SKM-1 treated with dmso at 0.1 percent for 144 hours (cell line): ENCODE measurements around the gene ARHGAP23.
A peak's percentile ranks its signal among the peaks of the same experiment; 100 is the strongest.
"Not testable (repeated sequence)": the region's sequence is repeated elsewhere in the genome, so short reads cannot be mapped to it uniquely, and the experiment has no call there.

Experiments used
- DNase-seq: peaks from one replicate; lab custom pipeline; 2025; ENCODE audit not compliant: unreplicated experiment; lab: John Stamatoyannopoulos, UW

Gene ARHGAP23

DNA sequence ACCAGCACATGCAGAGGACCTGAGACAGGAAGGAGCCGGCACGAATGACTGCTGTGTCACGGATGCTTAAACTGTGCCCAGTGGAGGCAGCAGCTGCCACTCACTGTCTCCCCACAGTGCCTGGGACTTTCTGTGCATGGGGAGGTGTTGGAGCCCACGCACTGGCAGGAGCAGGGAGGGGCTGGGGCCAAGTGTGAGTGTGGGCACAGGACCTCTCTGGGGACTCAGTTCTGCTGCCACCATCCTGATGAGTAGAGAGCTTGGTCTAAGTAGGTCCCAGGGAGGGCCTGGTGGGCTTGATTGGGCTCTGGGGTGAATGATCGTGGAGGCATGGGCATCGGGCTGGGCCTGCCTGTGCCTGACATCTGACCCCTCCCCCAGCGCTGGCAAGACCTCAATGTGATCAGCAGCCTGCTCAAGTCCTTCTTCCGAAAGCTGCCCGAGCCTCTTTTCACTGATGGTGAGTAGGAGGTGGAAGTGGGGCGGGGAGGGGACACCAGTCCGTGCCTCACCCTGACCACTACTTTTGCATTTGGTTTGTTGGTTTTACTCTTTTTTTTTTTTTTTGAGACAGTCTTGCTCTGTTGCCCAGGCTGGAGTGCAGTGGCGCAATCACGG, 57.5 kb downstream of the ARHGAP23 start:
- not testable (repeated sequence) for DNase-seq

DNA sequence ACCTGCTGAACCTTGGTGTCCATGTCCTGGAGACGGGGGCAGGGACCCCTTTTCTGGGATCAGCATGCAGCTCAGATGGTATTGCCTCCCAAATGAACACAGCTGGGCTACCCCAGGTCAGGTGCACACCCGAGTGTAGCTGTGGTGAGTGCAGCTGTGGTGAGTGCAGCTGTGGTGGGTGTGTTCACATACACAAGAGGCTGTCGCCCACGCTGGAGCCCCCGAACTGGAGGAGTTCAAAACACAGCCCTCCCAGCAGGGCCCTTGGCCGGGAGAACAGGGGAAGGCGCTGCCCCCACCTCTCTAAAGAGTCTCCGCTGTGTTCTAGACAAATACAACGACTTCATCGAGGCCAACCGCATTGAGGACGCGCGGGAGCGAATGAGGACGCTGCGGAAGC, 61.5 kb downstream of the ARHGAP23 start:
- DNase-seq: not testable (repeated sequence)

DNA sequence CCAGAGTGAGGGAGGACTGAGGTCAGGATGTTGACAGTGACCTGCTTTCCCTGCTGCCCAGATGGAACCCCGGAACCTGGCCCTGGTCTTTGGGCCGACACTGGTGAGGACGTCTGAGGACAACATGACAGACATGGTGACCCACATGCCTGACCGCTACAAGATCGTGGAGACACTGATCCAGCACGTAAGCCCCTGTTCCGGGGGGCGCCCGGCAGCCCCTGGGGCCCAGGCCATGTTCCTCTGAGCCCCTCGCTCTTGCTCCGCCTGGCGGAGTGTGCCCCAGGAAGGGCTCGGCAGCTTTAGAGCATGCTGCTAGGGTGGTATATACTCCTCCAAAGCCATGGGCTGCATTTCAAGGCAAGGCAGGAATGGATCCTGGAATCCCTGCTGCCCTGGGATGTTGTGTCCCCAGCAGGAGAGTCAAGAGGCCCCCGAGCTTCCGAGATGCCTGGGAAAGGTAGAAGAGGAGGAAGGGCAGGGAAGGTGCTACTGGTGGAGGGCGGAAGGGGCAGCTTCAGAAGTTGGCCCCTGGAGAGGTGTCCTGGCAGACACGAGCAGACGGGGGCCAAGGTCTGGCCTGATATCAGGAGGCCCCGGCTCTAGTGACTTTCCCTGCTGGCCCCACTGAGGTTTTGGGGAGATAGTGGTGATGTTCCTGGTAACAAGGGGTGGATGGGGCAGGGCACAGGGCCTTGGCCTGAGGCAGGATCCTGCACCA, 63.2 kb downstream of the ARHGAP23 start:
- not testable (repeated sequence) for DNase-seq

DNA sequence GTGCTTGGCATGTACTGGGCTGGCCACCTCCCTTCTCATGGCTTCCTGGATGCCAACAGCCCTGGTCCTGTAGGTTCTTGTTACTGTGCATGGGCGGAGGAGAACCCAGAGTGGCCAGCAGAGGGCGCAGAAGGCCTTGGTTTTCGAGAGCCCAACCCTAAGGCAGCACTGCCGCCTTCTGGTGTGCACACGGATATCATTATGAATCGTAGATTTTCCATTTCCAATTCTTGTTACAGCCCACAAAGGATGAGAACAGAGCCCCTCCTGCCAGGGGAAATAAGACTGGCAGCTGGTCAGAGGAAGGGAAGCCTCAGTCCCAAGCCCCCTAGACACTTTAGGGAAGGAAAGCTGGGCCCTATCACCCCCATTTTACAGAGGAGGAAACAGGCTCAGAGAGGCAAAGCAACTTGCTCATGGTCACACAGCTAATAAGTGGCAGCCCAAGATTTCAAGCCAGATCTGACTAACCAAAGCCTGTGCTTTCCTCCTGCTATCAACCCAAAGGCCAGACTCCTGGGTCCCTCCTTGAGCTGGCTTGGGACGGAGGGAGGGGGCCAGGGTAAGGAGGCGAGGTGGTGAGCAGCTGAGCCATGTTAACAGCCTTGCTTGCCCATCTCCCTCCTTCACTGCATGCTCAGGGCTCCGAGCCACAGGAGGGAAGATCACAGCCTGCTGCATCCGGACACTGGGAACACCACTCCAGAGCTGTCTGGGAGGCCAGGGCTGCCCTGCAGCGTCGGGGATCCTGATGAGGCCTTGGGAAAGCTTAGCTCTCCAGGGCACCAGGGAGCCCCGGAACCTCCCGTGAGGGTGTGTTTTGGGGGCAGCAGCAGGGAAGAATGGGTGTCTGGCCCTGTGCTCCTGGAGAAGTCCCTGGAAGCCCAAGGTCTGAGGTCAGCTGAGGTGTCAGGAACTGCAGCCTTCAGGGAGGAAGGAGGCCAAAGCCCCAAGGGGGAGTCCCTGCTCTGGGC, 64.1 kb downstream of the ARHGAP23 start:
- DNase-seq: peak; percentile 81

DNA sequence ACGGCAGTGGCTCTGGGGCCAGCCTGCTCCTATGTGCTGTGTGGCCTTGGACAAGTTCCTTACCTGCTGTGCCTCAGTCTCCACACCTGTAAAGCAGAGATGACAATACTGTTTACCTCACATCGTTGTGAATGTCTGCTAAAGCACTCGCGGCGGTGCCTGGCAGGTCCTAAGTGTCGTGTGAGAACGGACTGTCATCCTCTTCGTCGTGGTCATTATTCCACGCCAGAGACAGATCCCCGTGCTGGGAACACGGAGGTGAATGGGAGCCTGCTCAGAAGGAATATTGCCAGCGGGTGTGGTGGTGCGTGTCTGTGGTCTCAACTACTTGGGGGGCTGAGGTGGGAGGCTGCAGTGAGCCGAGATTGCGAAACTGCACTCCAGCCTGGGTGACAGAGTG, 65.9 kb downstream of the ARHGAP23 start:
- DNase-seq: not testable (repeated sequence)

DNA sequence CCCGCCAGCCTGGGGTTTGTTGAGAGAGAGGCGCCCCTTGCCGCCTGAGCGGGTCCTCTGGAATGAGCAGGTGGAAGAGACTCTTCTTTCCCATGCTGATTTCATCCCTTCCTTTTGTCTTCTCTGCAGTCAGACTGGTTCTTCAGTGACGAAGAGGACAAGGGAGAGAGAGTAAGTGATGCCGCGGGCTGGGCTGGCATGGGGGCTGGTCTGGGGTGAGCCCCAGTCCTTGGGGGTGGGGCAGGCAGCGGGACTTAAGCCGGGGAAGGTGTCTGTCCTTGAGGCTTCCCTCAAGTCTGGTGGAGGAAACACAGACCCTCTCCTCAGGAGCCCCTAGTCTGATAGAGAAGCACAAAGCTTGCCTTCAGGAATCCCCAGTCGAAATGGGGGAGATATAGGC, 69.4 kb downstream of the ARHGAP23 start:
- not testable (repeated sequence) for DNase-seq

DNA sequence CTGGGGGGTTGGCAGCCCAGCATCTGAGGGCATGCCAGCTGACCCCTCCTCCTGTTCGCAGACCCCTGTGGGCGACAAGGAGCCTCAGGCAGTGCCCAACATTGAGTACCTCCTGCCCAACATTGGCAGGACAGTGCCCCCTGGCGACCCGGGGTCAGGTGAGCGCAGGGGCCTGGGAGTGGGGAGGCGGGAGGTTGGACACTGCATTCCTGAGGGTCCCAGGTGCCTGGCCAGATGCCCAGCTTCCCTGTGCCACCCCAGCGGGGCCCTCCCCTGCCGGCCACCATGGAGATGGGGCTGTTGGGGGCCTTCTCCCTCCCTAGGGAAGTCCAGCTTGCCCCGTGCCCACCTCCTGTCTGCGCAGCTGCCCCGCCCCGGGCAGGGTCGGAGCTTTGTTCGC, 70.1 kb downstream of the ARHGAP23 start:
- no peak for DNase-seq

DNA sequence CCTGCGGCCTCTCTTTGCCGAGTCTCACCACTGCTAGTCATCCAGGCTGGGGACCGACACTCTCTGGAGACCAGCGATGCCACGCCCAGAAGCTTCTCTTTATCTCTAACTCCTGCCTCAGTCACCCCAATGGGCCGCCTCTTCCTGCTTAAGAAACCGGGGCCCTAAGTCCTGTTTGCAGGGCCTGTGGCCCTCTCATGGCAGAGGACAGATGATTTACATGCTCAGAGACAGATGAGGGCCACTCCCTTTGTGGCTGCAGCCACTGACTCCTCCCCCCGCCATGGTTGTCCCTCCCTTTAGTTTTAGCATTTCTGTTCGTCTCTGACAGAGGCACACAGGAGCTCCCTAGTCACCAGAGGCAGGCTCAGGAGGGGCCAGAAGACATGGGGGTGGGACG, 71.0 kb downstream of the ARHGAP23 start:
- DNase-seq: not testable (repeated sequence)

DNA sequence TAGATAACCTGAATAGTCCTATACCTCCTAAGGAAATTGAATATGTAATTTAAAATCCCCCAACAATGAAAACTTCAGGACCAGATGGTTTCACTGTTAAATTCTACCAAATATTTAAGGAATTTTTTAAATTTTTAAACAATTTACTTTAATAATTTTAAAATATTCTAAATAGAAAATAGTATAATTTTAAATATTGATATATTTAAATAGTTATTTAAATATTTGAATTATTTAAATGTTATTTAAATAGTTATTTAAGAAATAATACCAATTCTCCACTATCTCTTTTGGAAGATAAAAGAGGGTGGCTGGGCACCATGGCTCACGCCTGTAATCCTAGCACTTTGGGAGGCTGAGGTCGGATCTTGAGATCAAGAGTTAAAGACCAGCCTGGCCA, 73.5 kb downstream of the ARHGAP23 start:
- DNase-seq: not testable (repeated sequence)

DNA sequence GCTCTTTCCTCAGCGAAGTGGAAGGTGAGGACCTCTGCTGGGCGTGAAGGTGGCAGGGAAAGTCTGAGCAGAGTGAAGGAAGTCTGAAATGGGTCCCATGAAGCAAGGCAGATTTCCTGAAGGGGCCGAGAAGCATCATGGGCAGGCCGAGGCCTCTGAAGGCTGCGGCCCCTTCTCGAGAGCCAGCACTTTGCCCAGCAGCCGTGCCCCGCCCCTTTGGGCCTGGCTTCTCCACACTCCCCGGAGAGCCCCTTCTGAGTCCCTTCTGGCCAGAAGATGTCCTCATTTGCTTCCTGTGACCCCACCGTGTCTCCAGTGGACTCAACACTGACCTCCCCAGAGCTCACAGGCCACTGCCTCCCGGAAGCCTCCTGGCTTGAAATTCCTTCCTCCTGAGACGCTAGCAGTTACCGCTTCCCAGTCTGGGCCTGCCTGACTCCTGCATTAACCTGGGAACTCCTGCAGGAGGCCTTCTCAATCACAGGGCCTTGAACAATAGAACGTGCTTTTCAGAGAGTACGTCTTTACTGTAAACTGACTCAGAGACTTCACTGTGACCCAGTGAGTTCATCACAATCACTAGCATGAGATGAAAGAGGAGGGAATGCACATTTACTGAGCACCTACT, 75.1 kb downstream of the ARHGAP23 start:
- DNase-seq: not testable (repeated sequence)

DNA sequence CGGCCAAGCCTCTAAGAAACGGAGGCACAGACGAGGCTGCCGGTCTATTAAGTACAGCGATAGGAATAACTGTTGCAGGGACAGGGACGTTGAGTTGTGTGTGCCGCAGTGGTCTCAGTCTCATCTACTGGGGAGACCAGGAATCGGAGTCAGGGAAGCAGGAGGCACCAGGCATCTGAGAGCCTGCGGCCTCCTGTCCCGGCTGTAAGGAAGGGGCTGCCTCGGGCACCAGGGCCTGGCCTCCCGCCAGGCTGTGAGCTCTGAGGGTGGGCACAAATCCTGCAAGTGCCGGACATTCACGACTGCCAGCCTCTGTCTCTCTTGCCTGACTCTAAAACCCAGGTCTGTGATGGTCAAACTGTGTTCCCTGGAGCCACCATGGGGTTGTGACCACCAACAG, 76.0 kb downstream of the ARHGAP23 start:
- no peak for DNase-seq

DNA sequence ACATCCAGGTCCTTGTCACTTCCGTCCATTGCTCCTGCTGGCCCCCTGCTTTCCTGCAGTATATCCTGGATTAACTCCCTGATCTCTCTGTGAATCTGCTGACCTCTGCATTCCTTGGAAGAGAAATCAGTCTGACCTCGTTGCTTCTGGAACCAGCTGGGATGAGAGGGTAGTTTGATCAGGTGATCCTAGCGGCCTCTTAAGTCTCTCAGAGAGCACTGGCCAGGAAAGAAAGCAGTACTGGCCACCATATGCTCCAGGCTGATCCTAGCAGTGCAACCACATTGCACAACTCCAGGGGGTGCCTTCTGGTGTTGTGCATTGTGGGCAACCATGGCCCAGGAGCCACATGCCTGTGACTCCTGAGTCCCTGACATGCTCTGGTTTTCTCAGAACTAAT, 79.2 kb downstream of the ARHGAP23 start:
- no peak for DNase-seq

DNA sequence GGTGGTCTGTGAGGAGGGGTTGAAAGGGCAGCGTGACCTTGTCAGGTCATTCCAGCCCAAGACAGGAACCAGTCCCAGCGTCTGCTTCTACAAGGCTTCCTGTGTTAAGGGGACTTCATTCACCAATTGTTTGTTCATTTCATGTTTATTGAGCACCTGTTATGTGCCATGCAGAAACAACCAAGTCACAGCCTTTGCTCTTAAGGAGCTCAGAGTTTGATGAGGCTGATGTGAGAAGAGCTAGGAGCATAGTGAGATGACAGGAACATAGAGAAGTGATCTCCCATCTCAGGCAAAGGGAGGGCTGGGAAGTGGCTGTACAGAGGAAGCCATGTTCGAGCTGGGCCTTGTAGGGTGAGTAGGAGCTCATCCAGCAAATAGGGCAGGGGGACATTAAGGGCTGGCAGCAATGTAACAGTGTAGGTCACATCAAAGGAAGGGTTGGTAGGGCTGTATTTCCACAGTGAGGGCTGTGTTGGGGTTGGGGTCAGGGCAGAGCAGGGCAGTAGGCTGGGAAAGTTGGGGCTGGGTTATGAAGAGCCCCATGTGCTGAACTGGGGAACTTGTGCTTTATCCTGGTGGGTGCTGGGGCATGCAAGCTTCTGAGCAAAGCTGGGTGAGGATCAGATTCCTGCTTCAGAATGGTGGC, 79.8 kb downstream of the ARHGAP23 start:
- no peak for DNase-seq

DNA sequence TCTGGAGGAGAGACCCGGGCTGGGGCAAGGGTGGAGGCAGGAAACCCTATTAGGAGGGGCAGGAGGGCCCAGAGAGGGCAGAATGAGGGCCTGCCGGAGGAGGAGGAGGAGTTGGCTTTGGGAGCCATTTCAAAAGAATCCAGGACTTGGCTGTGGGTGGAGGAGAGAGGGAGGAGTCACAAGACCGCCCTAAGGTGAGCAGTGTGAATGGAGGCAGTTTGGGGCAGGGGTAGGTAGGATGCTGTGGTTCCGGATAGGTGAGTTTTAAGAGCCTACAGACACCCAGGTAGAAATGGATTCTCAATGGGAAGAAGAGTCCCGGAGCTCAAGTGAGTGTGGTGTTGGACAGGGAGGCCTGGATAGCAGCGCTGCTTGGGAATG, 80.3 kb downstream of the ARHGAP23 start:
- peak; percentile 89 for DNase-seq

DNA sequence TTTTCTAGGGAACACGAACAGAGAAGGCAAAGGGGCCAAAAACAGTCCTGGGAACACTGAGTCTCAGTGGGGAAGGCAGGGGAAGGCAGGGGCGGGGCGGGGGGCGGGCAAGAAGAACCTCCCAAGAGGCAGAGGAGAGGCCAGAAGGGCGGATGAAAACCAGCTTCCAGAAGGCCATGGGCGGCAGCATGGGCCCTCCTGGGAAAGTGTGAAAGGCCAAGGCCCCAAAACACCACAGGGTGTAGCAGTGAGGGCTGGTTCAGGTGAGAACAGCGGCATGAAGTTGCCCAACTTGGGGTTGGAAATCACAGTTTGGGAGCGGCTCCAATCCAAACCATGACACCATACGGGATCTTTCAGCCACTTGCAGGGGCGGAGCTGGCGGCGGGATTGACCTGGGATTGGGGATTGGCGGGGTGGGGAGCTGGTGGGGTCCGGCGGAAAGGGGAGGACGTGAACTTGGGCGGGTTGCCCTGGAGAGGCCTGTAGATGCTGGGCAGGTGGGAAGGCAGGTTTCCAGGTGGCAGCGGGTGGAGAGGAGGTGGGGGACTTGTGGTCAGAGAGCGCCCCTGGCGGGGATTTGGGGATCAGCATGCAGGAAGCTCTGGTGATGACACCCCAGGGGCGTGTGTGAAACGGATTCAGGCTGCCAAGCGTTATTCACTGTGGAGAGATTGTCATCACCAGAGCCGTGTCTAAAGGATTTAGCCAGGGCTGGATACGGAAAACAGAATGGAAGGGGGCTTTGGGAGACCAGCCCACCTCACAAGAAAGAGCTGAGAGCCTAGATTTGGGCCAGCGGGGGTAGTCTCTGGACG, 80.9 kb downstream of the ARHGAP23 start:
- DNase-seq: peak; percentile 21

DNA sequence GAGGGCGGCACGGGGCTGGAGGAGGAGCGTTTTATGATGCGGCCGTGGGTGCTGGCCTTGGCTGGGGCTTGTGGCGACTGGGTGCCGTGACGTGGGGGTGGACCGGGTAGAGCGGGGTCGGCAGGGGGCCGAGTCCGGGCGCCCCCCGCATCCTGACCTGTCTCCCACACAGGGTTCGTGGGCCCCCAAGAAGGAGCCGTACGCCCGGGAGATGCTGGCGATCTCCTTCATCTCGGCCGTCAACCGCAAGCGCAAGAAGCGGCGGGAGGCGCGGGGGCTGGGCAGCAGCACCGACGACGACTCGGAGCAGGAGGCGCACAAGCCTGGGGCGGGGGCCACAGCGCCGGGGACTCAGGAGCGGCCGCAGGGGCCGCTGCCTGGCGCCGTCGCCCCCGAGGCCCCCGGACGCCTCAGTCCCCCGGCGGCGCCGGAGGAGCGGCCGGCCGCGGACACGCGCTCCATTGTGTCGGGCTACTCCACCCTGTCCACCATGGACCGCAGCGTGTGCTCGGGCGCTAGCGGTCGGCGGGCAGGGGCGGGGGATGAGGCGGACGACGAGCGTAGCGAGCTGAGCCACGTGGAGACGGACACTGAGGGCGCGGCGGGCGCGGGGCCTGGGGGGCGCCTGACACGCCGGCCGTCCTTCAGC, 81.6 kb downstream of the ARHGAP23 start:
- DNase-seq: no peak

DNA sequence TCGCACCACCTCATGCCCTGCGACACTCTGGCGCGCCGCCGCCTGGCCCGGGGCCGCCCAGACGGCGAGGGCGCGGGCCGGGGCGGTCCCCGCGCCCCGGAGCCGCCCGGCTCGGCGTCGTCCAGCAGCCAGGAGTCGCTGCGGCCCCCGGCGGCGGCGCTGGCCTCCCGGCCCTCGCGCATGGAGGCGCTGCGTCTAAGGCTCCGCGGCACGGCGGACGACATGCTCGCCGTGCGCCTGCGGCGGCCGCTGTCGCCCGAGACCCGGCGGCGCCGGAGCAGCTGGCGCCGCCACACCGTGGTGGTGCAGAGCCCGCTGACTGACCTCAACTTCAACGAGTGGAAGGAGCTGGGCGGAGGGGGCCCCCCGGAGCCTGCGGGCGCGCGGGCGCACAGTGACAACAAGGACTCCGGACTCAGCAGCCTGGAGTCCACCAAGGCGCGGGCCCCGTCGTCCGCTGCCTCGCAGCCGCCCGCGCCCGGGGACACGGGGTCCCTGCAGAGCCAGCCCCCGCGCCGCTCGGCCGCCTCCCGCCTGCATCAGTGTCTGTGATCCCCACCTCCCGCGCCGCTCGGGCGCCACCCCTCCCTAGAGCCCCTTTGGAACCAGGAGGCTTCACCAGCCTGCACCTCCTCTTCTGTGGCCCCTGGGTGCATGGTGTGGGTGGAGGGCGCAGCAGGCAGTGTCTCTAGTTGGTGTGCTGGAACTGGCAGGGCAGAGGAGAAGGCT, 82.3 kb downstream of the ARHGAP23 start:
- no peak for DNase-seq
